ENCODE data around the gene MAP1S.

MAP1S gene

DNA sequence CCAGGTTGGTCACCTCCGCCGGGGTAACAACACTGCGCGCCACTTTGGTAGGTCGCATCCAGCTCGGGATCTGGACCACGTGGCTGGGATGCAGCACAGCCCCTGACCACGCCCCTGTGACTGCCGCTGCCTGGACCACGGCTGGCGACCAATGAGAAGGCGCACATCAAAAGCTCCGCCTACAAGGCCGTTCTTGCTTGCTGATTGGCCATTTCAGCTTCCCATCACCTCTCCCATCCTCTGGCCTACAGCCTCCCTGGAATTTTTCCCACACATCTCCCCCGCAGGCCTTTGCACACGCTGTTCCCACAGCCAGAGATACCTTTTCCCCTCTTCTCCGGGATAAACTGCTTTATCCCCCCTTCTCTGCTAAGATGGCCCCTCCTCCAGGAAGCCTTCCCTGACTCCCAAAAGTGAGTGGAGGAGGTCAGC is 12.5 kb upstream of the MAP1S start:
- Histone ChIP-seq H3K9ac (ENCODE audit: low read length) (peak overlapping the region; percentile 9), H3K27ac (ENCODE audit: low read length) (no peak overlapping the region), H3K9me3 (ENCODE audit: control insufficient read depth, low read depth, low read length) (no peaks in the 10 kb centered on the region), H3K4me1 (ENCODE audit: control insufficient read depth, low read depth, low read length) (no peaks in the 10 kb centered on the region), H3K36me3 (ENCODE audit: control insufficient read depth, low read depth, low read length) (no peaks in the 10 kb centered on the region), H3K4me3 (ENCODE audit: low read length) (peak overlapping the region; percentile 36), H3K27me3 (ENCODE audit: control insufficient read depth, insufficient read depth, low read length) (peaks cover 4% of the 10 kb centered on the region)

DNA sequence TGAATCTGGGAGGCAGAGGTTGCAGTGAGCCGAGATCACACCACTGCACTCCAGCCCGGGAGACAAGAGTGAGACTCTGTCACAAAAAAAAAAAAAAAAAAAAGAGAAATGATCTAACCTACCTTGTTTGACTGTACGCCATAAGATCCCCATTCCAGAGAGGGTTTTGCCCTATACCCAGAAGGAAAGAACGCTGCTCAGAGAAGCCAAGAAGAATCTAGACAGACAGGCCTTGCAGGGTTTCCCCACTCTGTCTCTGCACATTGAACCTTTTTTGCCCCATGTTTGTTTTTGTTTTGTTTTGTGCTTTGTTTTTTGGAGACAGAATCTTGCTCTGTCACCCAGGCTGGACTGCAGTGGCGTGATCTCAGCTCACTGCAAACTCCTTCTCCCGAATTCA is 7.4 kb upstream of the MAP1S start:
- Histone ChIP-seq H3K36me3 (ENCODE audit: control insufficient read depth, low read depth, low read length) (no peaks in the 10 kb centered on the region), H3K4me3 (ENCODE audit: low read length) (no peak overlapping the region), H3K9ac (ENCODE audit: low read length) (no peak overlapping the region), H3K27ac (ENCODE audit: low read length) (no peak overlapping the region), H3K4me1 (ENCODE audit: control insufficient read depth, low read depth, low read length) (no peaks in the 10 kb centered on the region), H3K27me3 (ENCODE audit: control insufficient read depth, insufficient read depth, low read length) (no peaks in the 10 kb centered on the region), H3K9me3 (ENCODE audit: control insufficient read depth, low read depth, low read length) (no peaks in the 10 kb centered on the region)

DNA sequence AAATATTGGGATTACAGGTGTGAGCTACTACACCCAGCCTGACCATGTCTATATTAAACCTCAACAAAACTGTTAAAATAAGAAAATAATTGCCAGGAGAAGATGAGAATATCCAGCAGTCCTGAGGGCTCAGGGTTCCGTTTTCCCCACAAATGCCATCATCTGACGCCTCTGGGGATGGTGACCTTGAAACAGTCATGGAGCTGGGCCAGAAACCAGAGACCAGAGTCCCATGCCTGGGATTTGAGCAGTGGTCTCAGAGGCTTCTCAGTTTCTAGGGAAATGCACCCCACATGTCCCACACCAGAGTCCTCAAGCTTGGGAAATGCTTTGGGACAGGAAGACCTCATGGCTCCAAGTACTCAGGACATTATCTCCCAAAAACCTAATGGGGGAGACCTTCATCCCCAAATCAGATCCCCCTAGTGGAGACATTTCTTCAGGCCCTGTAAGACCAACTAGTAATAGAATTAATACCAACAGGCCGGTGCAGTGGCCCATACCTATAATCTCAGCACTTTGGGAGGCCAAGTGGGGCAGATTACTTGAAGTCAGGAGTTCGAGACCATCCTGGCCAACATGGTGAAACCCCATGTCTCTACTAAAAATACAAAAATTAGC is 2.9 kb upstream of the MAP1S start:
- Histone ChIP-seq H3K4me3 (ENCODE audit: low read length) (no peak overlapping the region), H3K36me3 (ENCODE audit: control insufficient read depth, low read depth, low read length) (no peaks in the 10 kb centered on the region), H3K27me3 (ENCODE audit: control insufficient read depth, insufficient read depth, low read length) (no peaks in the 10 kb centered on the region), H3K9me3 (ENCODE audit: control insufficient read depth, low read depth, low read length) (no peaks in the 10 kb centered on the region), H3K27ac (ENCODE audit: low read length) (no peak overlapping the region), H3K9ac (ENCODE audit: low read length) (no peak overlapping the region), H3K4me1 (ENCODE audit: control insufficient read depth, low read depth, low read length) (peaks cover 10% of the 10 kb centered on the region)

DNA sequence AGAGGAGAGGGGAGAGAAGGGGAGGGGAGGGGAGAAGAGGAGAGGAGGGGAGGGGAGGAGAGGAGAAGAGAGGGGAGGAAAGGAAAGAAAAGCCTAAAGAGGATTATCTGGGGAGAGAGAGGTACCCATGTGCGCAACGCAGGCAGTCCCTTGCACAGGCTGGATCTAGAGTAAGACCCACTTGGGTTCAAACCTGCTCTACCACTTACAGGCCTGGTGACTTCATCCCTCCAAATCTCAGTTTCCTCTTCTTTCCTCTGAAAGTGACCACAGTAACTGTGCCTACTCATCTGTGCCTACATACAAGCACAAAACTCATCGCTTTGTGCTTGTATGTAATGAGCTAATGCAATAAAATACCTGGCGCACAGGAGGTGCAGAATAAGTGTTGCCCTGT is 732 bp upstream of the MAP1S start:
- Histone ChIP-seq H3K4me1 (ENCODE audit: control insufficient read depth, low read depth, low read length) (peaks cover 10% of the 10 kb centered on the region), H3K36me3 (ENCODE audit: control insufficient read depth, low read depth, low read length) (no peaks in the 10 kb centered on the region), H3K4me3 (ENCODE audit: low read length) (peak overlapping the region; percentile 74), H3K9ac (ENCODE audit: low read length) (peak overlapping the region; percentile 55), H3K27ac (ENCODE audit: low read length) (no peak overlapping the region), H3K9me3 (ENCODE audit: control insufficient read depth, low read depth, low read length) (no peaks in the 10 kb centered on the region), H3K27me3 (ENCODE audit: control insufficient read depth, insufficient read depth, low read length) (no peaks in the 10 kb centered on the region)

- Histone ChIP-seq H3K9ac (ENCODE audit: low read length) (peak overlapping the region; percentile 66), H3K27ac (ENCODE audit: low read length) (no peak overlapping the region), H3K4me3 (ENCODE audit: low read length) (peak overlapping the region; percentile 74), H3K36me3 (ENCODE audit: control insufficient read depth, low read depth, low read length) (peaks cover 8% of the 10 kb centered on the region), H3K4me1 (ENCODE audit: control insufficient read depth, low read depth, low read length) (peaks cover 10% of the 10 kb centered on the region), H3K9me3 (ENCODE audit: control insufficient read depth, low read depth, low read length) (no peaks in the 10 kb centered on the region), H3K27me3 (ENCODE audit: control insufficient read depth, insufficient read depth, low read length) (no peaks in the 10 kb centered on the region)
Observed at GRCh38 chr19:17719730-17720400, 585 bp downstream of the MAP1S start.

DNA sequence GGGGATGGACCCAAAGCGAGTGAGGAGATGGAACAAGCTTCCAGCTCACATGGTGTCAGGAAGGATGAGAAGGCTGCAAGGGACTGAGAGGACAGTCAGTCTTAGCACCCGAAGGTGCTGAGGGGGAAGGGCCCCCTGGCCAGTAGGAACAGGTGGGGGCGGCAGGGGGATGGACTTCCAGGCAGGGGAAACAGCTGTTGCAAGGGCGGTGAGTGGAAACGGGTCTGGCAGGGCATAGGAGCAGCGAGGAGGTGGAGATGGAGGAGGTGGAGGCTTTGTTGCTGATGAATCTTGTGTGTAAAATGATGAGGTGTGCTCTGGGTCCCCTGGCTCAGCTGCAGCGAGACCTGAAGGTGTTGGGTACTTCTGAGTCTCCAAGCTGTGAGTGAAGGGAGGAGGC is 1.2 kb downstream of the MAP1S start:
- H3K9ac ChIP-seq (ENCODE audit: low read length), result peak overlapping the region; percentile 66
- H3K27me3 ChIP-seq (ENCODE audit: control insufficient read depth, insufficient read depth, low read length), result no peaks in the 10 kb centered on the region
- peak overlapping the region; percentile 74 for H3K4me3 ChIP-seq (ENCODE audit: low read length)
- H3K27ac ChIP-seq (ENCODE audit: low read length), result no peak overlapping the region
- peaks cover 10% of the 10 kb centered on the region for H3K4me1 ChIP-seq (ENCODE audit: control insufficient read depth, low read depth, low read length)
- peaks cover 14% of the 10 kb centered on the region for H3K36me3 ChIP-seq (ENCODE audit: control insufficient read depth, low read depth, low read length)
- no peaks in the 10 kb centered on the region for H3K9me3 ChIP-seq (ENCODE audit: control insufficient read depth, low read depth, low read length)

DNA sequence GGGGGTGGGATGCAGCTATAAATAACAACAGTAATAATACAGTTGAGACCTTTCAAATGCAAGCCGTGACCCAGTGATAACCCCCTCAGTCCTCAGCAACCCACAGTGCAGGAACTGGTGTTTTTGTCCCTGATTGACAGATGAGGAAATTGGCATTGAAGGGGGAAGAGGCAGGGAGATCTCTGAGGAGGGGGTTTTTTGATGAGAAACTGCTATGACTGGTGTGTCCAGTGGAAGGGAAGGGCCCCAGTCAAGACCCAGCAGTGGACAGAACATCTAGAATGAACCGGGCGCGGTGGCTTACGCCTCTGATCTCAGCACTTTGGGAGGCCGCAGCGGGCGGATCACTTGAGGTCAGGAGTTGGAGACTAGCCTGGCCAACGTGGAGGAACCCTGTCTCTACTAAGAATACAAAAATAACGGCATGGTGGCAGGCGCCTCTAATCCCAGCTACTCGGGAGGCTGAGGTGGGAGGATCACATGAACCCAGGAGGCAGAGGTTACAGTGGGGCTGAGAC is 1.9 kb downstream of the MAP1S start:
- Histone ChIP-seq H3K36me3 (ENCODE audit: control insufficient read depth, low read depth, low read length) (peaks cover 18% of the 10 kb centered on the region), H3K4me3 (ENCODE audit: low read length) (no peak overlapping the region), H3K9me3 (ENCODE audit: control insufficient read depth, low read depth, low read length) (no peaks in the 10 kb centered on the region), H3K27me3 (ENCODE audit: control insufficient read depth, insufficient read depth, low read length) (no peaks in the 10 kb centered on the region), H3K4me1 (ENCODE audit: control insufficient read depth, low read depth, low read length) (peaks cover 10% of the 10 kb centered on the region), H3K27ac (ENCODE audit: low read length) (no peak overlapping the region), H3K9ac (ENCODE audit: low read length) (no peak overlapping the region)

- Histone ChIP-seq H3K4me3 (ENCODE audit: low read length) (no peak overlapping the region), H3K9me3 (ENCODE audit: control insufficient read depth, low read depth, low read length) (no peaks in the 10 kb centered on the region), H3K9ac (ENCODE audit: low read length) (no peak overlapping the region), H3K36me3 (ENCODE audit: control insufficient read depth, low read depth, low read length) (peaks cover 20% of the 10 kb centered on the region), H3K27me3 (ENCODE audit: control insufficient read depth, insufficient read depth, low read length) (no peaks in the 10 kb centered on the region), H3K4me1 (ENCODE audit: control insufficient read depth, low read depth, low read length) (peaks cover 10% of the 10 kb centered on the region), H3K27ac (ENCODE audit: low read length) (no peak overlapping the region)
Observed at GRCh38 chr19:17721821-17722220, 2.5 kb downstream of the MAP1S start.

DNA sequence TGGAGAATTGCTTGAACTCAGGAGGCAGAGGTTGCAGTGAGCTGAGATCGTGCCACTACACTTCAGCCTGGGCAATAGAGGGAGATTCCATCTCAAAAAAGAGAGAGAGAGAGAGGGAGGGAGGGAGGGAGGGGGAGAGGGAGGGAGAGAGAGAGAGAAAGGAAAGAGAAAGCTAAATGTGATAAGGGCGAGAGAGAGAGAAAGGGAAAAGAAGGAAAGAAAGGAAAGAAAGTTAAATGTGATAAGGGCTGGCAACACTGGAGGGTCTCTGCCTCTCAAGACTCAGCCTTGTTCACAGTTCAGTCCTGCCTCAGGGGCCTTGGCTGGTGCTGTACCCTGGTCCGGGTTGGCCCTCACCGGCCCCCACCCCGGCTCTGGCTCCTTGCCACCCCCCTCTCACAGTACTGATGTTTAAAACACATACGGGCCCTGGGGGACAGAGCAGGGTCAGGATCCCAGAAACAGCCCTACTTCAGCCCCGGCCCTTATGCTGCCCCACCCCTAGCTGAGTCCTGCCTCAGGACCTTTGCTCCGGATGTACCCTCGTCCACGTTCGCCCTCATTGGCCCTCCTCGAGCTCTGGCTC is 3.5 kb downstream of the MAP1S start:
- no peaks in the 10 kb centered on the region for H3K9me3 ChIP-seq (ENCODE audit: control insufficient read depth, low read depth, low read length)
- no peak overlapping the region for H3K4me3 ChIP-seq (ENCODE audit: low read length)
- no peaks in the 10 kb centered on the region for H3K27me3 ChIP-seq (ENCODE audit: control insufficient read depth, insufficient read depth, low read length)
- H3K4me1 ChIP-seq (ENCODE audit: control insufficient read depth, low read depth, low read length), result peaks cover 10% of the 10 kb centered on the region
- peaks cover 29% of the 10 kb centered on the region for H3K36me3 ChIP-seq (ENCODE audit: control insufficient read depth, low read depth, low read length)
- no peak overlapping the region for H3K9ac ChIP-seq (ENCODE audit: low read length)
- H3K27ac ChIP-seq (ENCODE audit: low read length), result no peak overlapping the region

DNA sequence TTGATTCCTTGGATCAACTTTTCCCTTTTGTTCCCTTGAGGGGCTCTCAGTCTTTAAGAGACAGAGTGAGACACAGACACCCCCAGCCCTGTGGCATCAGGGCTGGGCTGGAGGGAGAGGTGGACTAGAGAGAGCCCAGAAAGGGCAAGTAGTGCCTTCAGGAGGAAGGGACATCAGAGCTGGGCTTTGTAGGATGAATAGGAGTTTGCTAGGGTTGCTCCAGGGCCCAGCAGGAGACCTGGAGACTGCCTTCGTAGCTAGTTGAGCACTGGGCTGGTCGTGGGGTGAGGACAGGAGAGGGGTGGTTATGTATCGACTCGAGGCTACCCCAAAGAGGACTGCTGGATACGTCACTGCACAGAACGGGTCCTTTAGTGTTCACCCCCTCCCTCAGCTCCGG is 5.4 kb downstream of the MAP1S start:
- Histone ChIP-seq H3K27me3 (ENCODE audit: control insufficient read depth, insufficient read depth, low read length) (no peaks in the 10 kb centered on the region), H3K27ac (ENCODE audit: low read length) (no peak overlapping the region), H3K36me3 (ENCODE audit: control insufficient read depth, low read depth, low read length) (peaks cover 44% of the 10 kb centered on the region), H3K9ac (ENCODE audit: low read length) (no peak overlapping the region), H3K9me3 (ENCODE audit: control insufficient read depth, low read depth, low read length) (no peaks in the 10 kb centered on the region), H3K4me1 (ENCODE audit: control insufficient read depth, low read depth, low read length) (peaks cover 4% of the 10 kb centered on the region), H3K4me3 (ENCODE audit: low read length) (no peak overlapping the region)

GRCh38 chr19:17725422-17726078 is 6.3 kb downstream of the MAP1S start:
- H3K4me3 ChIP-seq (ENCODE audit: low read length), result no peak overlapping the region
- H3K4me1 ChIP-seq (ENCODE audit: control insufficient read depth, low read depth, low read length), result peaks cover under 1% of the 10 kb centered on the region
- H3K9me3 ChIP-seq (ENCODE audit: control insufficient read depth, low read depth, low read length), result no peaks in the 10 kb centered on the region
- H3K27ac ChIP-seq (ENCODE audit: low read length), result no peak overlapping the region
- H3K27me3 ChIP-seq (ENCODE audit: control insufficient read depth, insufficient read depth, low read length), result no peaks in the 10 kb centered on the region
- H3K9ac ChIP-seq (ENCODE audit: low read length), result no peak overlapping the region
- H3K36me3 ChIP-seq (ENCODE audit: control insufficient read depth, low read depth, low read length), result peaks cover 51% of the 10 kb centered on the region

Measured in iPS-18a (cell line).